GM21390 (cell line): ENCODE results near the gene IWS1.
"Not testable (repeated sequence)": the region's sequence is repeated elsewhere in the genome, so short reads cannot be mapped to it uniquely, and the experiment has no call there.

ENCODE experiments used
- ATAC-seq: cut with Tn5 transposase; IDR thresholded peaks from one replicate; pipeline ENCODE4 v1.9.1; 2021; ENCODE audit not compliant: unreplicated experiment

IWS1 gene

DNA sequence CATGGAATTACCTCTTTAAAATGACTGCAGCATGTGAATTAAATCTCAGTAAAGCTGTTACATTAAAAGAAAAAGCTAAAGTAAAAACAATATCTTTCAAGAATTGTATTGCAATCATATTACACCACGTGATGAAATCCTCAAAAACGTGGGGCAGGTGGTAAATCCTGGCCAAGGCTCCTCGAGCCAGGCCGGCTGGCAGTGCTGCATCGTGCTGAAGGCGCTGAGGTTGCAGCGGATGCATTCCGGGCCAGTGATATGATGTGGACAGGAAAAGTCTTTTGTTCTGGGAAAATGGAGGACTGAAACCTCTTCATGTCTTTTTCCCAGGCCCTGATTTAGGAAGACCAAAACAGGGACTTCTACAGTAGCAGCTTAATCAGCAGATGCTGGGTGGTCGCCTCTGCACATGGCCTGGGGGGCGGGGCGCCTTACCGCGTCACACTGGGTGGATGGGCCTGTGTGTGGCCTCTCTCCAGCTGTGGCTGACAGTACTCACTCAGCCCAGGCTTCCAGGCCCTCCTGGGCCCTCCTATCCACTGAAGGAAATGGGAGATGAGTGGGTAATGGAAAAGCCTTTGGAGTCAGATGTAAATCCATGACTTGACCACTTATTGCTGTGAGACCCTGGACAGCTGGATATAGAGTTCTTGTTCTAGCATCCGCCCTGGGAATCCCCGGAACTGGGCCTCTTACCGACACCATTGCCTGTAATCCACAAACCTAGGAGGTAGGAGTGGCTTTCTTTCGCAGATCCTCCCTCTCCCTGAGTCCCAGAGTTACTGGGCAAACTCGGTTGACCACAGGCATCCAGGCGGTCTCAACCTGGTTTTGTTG, 62.9 kb downstream of the IWS1 start:
- no peak for ATAC-seq

DNA sequence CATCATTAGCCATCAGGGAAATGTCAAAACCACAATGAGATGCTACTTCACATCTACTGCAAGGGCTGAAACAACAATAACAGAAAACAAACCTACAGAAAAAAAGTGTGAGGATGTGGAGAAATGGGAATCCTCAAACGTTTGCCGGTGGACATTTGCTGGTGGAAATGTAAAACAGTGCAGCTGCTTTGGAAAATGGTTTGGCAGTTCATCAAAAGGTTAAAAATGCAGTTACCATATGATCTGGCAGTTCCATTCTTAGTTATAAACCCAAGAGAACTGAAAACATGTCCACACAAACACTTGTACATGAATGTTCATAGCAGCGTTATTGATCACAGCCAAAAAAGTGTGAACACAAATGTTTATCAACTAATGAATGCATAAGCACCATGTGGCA, 63.8 kb downstream of the IWS1 start:
- ATAC-seq = no peak

DNA sequence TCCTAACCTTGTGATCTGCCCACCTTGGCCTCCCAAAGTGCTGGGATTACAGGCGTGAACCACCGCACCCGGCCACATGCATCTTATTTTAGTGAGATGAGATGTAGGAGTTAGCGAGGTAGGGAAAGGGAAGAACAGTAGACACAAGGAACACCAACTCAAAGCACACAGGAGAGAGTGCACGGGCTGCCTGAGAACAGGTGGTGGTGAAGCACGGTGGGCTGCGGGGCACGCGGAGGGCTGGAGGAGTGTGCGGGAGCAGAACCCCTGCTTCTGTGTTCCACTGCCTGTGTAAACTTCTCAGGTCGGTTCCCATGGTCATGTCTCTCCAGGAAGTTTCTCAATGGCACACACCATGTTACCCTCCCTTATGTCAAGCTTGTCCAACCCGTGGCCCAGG, 69.3 kb downstream of the IWS1 start:
- ATAC-seq = no peak

DNA sequence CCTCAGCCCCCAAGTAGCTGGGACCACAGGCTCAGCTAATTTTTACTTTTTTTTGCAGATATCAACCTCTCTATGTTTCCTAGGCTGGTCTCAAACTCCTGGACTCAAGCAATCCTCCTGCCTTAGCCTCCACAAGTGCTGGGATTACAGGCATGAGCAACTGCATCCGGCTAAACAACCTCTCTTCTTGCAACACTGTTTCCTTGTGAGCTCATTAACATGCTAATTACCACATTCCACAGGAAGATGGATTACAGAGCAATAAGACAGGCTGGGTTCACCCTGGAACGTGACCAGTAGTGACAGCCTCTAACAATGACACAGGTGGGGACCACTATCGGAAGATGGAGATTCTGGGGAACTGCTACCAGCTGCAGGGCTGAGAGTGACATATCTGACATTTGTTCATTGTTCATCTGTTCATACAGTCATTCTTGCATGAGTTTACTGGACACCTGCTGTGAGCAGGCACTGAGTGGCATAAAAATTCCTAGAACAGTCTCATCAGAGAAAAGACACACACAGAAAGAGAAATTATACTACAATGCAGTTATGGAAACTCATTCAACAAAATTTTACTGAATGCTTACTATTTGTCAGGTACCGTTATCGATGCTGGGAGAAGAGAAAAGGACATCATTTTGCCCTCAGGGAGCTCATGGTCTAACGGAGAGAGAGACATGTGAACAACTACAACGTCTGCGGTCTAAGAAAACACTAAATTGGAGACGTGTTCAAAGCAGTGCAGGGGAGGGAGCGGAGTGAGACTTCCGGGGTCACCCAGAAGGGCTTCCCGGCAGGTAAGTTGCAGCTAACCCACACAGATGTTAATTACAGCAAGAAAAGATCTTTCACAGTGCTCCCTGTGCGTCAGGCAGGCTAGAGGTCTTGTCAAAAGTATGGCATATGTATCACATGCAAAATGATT, 70.5 kb downstream of the IWS1 start:
- ATAC-seq = no peak

DNA sequence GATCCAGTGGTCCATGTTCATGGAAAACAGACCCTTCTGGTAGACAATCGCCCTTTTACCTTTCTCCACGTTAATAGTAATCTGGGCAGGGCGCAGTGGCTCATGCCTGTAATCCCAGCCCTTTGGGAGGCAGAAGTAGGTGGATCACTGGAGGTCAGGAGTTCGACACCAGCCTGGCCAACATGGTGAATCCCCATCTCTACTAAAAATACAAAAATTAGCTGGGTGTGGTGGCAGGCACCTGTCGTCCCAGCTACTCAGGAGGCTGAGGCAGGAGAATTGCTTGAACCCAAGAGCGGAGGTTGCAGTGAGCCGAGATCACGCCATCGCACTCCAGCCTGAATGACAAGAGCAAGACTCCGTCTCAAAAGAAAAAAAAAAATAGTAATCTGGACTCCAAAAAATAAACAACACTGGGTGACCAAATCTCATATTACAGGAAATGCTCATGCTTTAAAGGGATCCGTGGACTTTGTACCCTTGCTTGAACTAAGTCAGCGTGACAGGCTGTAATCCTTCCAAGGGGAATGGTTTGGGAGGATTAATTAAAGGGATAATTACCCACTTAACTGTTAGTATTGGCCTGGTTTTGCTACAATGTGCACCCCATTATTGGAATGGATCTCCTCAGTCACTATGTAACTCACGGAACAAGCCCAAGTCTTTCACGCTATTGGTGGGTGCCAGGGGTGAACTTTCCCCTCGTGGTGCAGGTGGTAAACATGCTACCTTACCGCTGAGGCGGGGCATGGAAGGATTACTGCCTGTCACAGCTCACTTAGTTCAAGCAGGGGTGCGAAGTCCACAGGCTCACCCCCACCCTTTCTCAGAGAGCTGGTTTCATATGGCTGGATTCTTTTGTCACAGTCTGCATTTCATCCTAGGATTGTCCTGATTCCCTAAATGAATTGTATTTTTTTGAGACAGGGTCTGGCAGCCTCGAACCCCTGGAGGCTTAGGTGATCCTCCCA, 71.4 kb downstream of the IWS1 start:
- no peak for ATAC-seq

- ATAC-seq = no peak
Observed at GRCh38 chr2:127453392-127454171, 72.7 kb downstream of the IWS1 start.

DNA sequence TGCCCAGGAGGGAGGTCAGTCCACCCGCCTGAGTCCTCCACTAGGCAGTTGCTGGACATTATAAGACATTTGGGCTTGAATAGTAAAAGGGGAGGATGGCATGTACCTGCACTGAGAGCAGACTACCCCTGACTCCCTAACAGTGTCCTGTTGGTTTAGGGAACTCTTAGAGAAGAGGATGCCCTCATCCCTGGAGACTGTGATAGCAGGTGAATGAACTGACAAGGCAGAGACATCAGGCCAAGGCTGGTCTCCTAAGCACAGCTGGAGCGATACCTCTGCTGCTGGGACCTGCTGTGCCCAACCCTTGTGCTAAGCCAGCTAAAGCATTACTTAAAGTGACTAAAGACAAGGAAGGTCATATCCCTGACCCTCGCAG, 73.3 kb downstream of the IWS1 start:
- ATAC-seq = no peak

DNA sequence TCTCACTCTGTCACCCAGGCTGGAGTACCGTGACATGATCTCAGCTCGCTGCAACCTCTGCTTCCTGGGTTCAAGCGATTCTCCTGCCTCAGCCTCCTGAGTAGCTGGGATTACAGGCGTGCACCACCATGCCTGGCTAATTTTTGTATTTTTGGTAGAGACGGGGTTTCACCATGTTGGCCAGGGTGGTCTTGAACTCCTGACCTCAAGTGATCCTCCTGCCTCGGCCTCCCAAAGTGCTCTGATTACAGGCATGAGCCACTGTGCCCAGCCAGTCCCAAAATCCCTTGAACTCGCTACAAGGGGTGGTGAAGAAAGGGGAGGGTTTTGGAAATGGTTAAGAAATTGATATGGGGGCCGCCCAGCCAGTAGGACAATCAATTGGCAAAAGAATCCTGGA, 73.9 kb downstream of the IWS1 start:
- not testable (repeated sequence) for ATAC-seq

- ATAC-seq = no peak
Observed at GRCh38 chr2:127451981-127452380, 74.3 kb downstream of the IWS1 start.

- no peak for ATAC-seq
Observed at GRCh38 chr2:127449898-127450297, 76.4 kb downstream of the IWS1 start.

GRCh38 chr2:127449414-127449813, 76.9 kb downstream of the IWS1 start:
- no peak for ATAC-seq

- no peak for ATAC-seq
Observed at GRCh38 chr2:127448526-127448925, 77.8 kb downstream of the IWS1 start.

DNA sequence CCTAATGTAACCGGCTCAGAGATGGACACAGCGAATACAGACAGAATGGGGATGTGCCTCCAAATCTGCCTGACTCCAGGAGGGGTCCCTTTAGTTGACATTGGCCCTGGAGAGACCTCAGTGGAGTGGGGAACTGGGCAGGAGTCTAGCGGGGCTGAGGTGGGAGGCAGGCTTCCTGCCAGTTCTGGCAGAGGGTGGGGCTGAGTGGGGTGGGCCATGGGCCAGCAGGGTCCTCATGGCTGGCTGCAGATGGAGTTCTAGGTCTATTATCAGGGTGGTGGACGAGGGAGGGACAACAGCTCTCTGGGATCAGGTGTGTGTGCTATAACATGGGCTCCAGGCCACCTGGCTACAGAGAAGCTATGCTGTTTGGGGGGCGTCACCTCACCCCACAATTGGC, 86.9 kb downstream of the IWS1 start:
- no peak for ATAC-seq

DNA sequence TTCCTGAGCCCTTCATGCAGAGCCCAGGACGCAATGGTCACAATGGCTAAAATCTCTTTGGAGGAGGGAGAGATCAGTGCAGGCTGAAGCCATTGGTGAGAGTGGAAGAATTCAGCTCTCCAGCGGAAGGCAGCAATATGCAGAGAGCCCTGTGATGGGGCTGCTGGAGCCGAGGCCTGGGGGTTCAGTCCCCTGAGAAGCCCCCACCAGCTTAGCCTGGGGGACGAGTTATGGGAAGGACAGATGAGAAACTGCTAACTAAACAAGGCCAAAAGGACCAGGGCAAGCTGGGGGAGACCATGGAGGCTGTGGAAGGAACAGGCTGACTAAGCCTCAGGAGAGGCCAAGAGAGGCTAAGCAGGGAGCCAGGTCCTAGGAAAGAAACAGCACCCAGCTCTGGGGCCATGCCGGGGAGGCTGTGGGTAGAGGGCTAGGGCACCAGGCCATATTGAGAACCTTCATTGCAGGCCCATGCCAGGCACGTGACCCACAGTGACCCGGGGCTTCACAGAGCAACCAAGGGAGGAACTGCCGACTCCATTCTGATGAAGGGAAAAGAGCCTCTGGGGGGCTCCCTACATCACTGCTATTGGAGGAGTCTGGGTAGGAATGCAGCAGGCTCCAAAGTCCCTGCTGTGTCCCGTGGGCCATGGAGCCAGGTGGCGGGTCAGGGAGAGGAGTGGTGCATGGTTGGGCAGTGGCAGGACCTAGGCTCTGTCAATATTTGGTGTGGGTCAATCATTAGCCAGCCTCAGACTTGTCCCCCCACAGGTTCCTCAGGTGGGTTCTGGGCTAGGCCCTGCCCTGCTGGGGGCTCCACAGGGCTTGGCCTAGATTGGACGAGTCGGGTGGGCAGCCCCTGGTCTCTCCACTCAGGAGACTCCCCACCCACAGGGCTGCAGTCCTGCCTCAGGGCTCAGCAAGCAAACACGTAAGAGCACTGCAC, 88.2 kb downstream of the IWS1 start:
- no peak for ATAC-seq

- ATAC-seq = no peak
Observed at GRCh38 chr2:127437056-127437455, 89.2 kb downstream of the IWS1 start.

DNA sequence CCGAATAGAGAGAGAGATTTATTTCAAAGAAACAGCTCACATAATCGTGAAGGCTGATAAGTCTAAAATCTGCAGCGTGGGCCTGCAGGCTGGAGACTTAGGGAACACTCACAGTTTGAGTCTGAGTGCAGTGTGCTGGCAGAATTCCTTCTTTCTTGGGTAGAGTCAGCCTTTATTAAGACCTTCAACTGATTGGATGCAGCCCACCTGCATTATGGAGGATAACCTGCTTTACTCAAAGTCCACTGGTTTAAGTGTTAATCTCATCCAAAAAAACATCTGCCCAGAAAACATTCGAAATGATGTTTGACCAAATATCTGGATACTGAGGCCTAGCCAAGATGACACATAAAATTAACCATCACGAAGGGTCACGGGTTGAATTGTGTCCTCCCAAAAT, 91.8 kb downstream of the IWS1 start:
- no peak for ATAC-seq

GRCh38 chr2:127431408-127432023, 94.8 kb downstream of the IWS1 start:
- no peak for ATAC-seq
